Activated CD8-positive, alpha-beta T cell treated with anti-CD3 and anti-CD28 coated beads for 36 hours (primary cell): ENCODE measurements around the gene SUPV3L1. TPM values are rescaled to one million over a fixed set of nuclear protein-coding genes. Genes with fewer than 3 reads are reported as not detected.

Experiments
- ATAC-seq: fragments of 200-7000 bp; cut with Tn5 transposase; one replicate; pipeline ENCODE4 v1.10.0; 2021; ENCODE audit warnings: mild to moderate bottlenecking, moderate library complexity
- CTCF ChIA-PET: fragments of 350-600 bp; sonication (Branson Sonifier 250); formaldehyde crosslinking; loops from one replicate; lab custom pipeline; 2021; ENCODE audit warnings: antibody characterized with exemption; lab: Charles Lee
- POLR2A ChIA-PET: fragments of 350-600 bp; sonication (Branson Sonifier 250); formaldehyde crosslinking; loops from one replicate; lab custom pipeline; 2021; ENCODE audit warnings: antibody characterized with exemption; lab: Charles Lee
- DNase-seq: peaks from one replicate; pipeline ENCODE4 v3.0.0-alpha.2; 2020
- H3K27ac Mint-ChIP-seq: one replicate; pipeline ENCODE4 v1.8.0; 2021; ENCODE audit warnings: mild to moderate bottlenecking, mixed read lengths
- H3K27me3 Mint-ChIP-seq: one replicate; pipeline ENCODE4 v1.8.0; 2021; ENCODE audit warnings: mixed read lengths
- H3K36me3 Mint-ChIP-seq: one replicate; pipeline ENCODE4 v1.8.0; 2021; ENCODE audit warnings: low read depth, mixed read lengths
- H3K4me1 Mint-ChIP-seq: one replicate; pipeline ENCODE4 v1.8.0; 2021; ENCODE audit warnings: low read depth, mixed read lengths
- H3K4me3 Mint-ChIP-seq: one replicate; pipeline ENCODE4 v1.8.0; 2021; ENCODE audit warnings: mild to moderate bottlenecking, moderate library complexity, mixed read lengths
- H3K9me3 Mint-ChIP-seq: one replicate; pipeline ENCODE4 v1.8.0; 2021; ENCODE audit warnings: mixed read lengths
- intact Hi-C: fragments of 100-400 bp; cut with micrococcal nuclease; formaldehyde crosslinking; loops from one replicate; pipeline ENCODE4 v1.10.0; 2022
- total RNA-seq, 2 experiments: library from RNA; stranded (reverse); gene quantifications; one replicate each; pipeline ENCODE4 v1.2.3, GENCODE V29; 2021
- TF ChIP-seq, protein P1 (sequence below): fragments of 200-600 bp; IDR thresholded peaks from one replicate; pipeline ENCODE4 v1.8.0; 2022; ENCODE audit warnings: antibody characterized with exemption, mild to moderate bottlenecking

SUPV3L1 gene
- total RNA-seq, 2 experiments from 2014 or later, result 37.6 to 42.7 TPM

DNA sequence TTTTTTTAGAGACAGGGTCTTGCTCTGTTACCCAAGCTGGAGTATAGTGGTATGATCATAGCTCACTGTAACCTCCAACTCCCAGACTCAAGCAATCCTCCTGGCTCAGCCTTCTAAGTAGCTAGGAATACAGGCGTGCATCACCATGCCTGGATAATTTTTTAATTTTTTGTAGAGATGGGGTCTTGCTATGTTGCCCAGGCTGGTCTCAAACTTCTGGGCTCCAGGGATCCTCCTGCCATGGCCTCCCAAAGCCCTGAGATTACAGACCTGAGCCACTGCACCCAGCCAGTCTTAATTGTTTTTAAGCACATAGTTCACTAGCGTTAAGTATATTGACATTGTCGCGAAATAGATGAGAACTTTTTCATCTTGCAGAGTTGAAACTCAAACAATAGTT lies 2.0 kb downstream of the SUPV3L1 start:
- no peaks in the 10 kb centered on the region for H3K9me3 Mint-ChIP-seq
- TF ChIP-seq, protein P1, sequence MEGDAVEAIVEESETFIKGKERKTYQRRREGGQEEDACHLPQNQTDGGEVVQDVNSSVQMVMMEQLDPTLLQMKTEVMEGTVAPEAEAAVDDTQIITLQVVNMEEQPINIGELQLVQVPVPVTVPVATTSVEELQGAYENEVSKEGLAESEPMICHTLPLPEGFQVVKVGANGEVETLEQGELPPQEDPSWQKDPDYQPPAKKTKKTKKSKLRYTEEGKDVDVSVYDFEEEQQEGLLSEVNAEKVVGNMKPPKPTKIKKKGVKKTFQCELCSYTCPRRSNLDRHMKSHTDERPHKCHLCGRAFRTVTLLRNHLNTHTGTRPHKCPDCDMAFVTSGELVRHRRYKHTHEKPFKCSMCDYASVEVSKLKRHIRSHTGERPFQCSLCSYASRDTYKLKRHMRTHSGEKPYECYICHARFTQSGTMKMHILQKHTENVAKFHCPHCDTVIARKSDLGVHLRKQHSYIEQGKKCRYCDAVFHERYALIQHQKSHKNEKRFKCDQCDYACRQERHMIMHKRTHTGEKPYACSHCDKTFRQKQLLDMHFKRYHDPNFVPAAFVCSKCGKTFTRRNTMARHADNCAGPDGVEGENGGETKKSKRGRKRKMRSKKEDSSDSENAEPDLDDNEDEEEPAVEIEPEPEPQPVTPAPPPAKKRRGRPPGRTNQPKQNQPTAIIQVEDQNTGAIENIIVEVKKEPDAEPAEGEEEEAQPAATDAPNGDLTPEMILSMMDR, result no peak
- intact Hi-C loops, result no loop called here
- H3K4me1 Mint-ChIP-seq, result peaks cover 40% of the 10 kb centered on the region
- CTCF ChIA-PET, result no interaction called here
- ATAC-seq (no peak), DNase-seq (no peak)
- POLR2A ChIA-PET, result interaction anchor here (0.6 to 1.0 kb wide), 2 partner anchors 28 to 89 kb away, joined by 4 to 6 read pairs; no protein-coding TSS in a partner anchor
- no peaks in the 10 kb centered on the region for H3K27me3 Mint-ChIP-seq
- no peak overlapping the region for H3K4me3 Mint-ChIP-seq
- no peak overlapping the region for H3K27ac Mint-ChIP-seq
- H3K36me3 Mint-ChIP-seq, result peaks cover 13% of the 10 kb centered on the region

DNA sequence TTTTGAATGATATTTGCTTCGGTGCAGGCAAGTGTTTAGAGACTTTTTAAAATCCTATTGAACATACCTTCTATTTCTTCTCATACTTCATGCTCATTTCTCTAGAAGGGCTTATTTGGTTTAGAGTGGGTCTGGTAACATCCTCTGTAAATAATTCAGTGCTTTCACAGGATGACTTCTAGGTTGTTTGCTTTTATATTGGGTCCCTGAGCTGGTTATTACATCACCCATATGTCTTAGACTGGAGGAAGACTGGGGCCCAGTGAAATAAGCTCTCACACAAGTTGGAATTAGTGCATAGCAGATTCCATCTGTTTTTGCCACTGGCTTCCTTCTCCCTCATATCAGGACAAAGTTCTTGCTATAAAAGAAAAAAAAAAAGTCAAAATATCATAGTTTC lies 6.5 kb downstream of the SUPV3L1 start:
- Mint-ChIP-seq H3K36me3 (peaks cover 34% of the 10 kb centered on the region), H3K4me1 (peaks cover 31% of the 10 kb centered on the region), H3K9me3 (no peaks in the 10 kb centered on the region), H3K27ac (peak overlapping the region; percentile 50), H3K27me3 (no peaks in the 10 kb centered on the region), H3K4me3 (no peak overlapping the region)
- ChIA-PET CTCF (interaction anchor here (0.8 kb wide), 1 partner anchor 36 kb away, joined by 4 read pairs; no protein-coding TSS in a partner anchor), POLR2A (interaction anchor here (0.8 kb wide), 1 partner anchor 18 kb away, joined by 3 read pairs; no protein-coding TSS in a partner anchor)
- no peak for DNase-seq
- TF ChIP-seq, protein P1, result no peak
- intact Hi-C loops, result no loop called here
- no peak for ATAC-seq

DNA sequence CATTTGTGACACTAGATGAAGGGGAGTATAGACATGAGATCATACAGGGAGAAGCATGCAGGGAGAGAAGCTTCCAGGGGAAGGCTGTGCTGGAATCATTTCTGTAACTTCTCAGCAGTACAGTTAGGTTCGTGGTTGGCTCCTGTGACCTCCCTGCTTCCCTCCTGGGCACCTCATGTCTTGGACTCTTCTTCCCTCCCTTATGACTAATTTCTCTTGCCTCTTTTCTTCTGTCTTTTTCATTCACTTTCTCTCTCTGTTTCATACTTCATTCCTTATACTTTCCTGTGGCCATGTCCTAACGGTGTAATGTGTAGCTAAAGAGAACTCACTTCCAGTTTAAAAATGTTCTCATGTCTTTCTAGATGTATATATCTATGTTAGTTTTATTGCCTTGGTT lies 21.0 kb downstream of the SUPV3L1 start:
- peaks cover 33% of the 10 kb centered on the region for H3K36me3 Mint-ChIP-seq

DNA sequence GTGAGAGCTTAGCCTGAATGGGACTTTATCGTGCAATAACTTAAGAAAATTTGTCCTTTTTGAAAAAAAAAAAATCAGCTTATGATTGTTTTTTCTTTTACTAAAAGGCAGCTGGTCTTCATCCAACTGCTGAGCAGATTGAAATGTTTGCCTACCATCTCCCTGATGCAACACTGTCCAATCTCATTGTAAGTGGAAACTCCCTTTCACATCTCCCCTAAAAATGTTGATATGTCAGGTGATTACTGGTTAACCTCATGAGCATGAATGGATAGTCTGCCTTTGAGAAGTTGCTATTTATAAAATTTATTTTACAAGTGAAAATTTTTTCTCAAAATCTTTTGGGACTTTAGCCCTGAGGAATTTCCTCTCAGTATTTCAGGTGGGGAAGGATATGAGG lies 22.3 kb downstream of the SUPV3L1 start:
- H3K4me1 Mint-ChIP-seq, result peaks cover 31% of the 10 kb centered on the region
- peaks cover 35% of the 10 kb centered on the region for H3K36me3 Mint-ChIP-seq
- intact Hi-C loops, result no loop called here
- CTCF ChIA-PET, result interaction anchor here (1.8 kb wide), 1 partner anchor 10 kb away, joined by 4 read pairs; no protein-coding TSS in a partner anchor
- POLR2A ChIA-PET, result interaction anchor here (0.6 to 0.7 kb wide), 3 partner anchors 34 to 506 kb away, joined by 3 to 4 read pairs (median 3); no protein-coding TSS in a partner anchor
- H3K27ac Mint-ChIP-seq, result peak overlapping the region; percentile 69
- no peaks in the 10 kb centered on the region for H3K9me3 Mint-ChIP-seq
- H3K27me3 Mint-ChIP-seq, result no peaks in the 10 kb centered on the region
- TF ChIP-seq, protein P1, result no peak
- H3K4me3 Mint-ChIP-seq, result no peak overlapping the region
- no peak for DNase-seq
- peak; percentile 49 for ATAC-seq

More for the DNA sequence above, 21.0 kb downstream of the SUPV3L1 start:
- H3K27me3 Mint-ChIP-seq, result no peaks in the 10 kb centered on the region
- peak overlapping the region; percentile 60 for H3K27ac Mint-ChIP-seq
- ChIA-PET CTCF (interaction anchor here (1.8 kb wide), 1 partner anchor 9 kb away, joined by 4 read pairs; no protein-coding TSS in a partner anchor), POLR2A (no interaction called here)
- TF ChIP-seq, protein P1, result no peak
- DNase-seq (no peak), ATAC-seq (no peak)
- no peak overlapping the region for H3K4me3 Mint-ChIP-seq
- intact Hi-C loops, result no loop called here
- no peaks in the 10 kb centered on the region for H3K9me3 Mint-ChIP-seq
- H3K4me1 Mint-ChIP-seq, result peaks cover 27% of the 10 kb centered on the region

DNA sequence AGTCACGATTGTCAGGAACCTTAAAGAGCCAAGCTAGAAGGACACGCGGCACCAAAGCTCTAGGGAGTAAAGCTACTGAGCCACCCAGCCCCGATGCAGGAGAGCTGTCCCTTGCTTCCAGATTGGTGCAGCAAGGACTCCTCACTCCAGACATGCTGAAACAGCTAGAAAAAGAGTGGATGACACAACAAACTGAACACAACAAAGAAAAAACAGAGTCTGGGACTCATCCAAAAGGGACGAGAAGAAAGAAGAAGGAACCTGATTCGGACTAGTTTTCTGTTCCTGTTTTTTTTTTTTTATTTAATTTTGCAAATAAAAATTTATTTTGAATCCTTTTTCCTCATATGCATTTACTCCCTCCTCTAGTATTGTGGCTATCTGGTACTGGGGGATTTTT lies 28.7 kb downstream of the SUPV3L1 start:
- TF ChIP-seq, protein P1, result no peak
- no peak for ATAC-seq
- Mint-ChIP-seq H3K36me3 (peaks cover 24% of the 10 kb centered on the region), H3K4me1 (peaks cover 26% of the 10 kb centered on the region), H3K27me3 (no peaks in the 10 kb centered on the region), H3K4me3 (no peak overlapping the region), H3K27ac (no peak overlapping the region), H3K9me3 (no peaks in the 10 kb centered on the region)
- intact Hi-C loops, result no loop called here
- CTCF ChIA-PET, result interaction anchor here (0.6 kb wide), 1 partner anchor 14 kb away, joined by 3 read pairs; no protein-coding TSS in a partner anchor
- no peak for DNase-seq
- POLR2A ChIA-PET, result interaction anchor here (0.9 to 1.0 kb wide), 2 partner anchors 9 to 19 kb away, joined by 3 to 4 read pairs; no protein-coding TSS in a partner anchor
